GM23338 (cell line): ENCODE data around the gene KRTAP1-3. TPM values are rescaled to one million over a fixed set of nuclear protein-coding genes. Genes with fewer than 3 reads are reported as not detected.

Source experiments
- ATAC-seq: fragments of 200-7000 bp; cut with Tn5 transposase; 3 replicates; pipeline ENCODE4 v1.9.1; 2020
- DNase-seq: peaks from one replicate; pipeline ENCODE4 v3.0.0-alpha.2; 2015; ENCODE audit warnings: low spot score
- H2AFZ ChIP-seq: fragments of 200-600 bp; sonication (generic); 2 replicates; pipeline ENCODE4 v1.8.0; 2016; ENCODE audit warnings: antibody characterized with exemption, mild to moderate bottlenecking, moderate library complexity
- H3F3A ChIP-seq: fragments of 200-600 bp; sonication (generic); replicated peaks from 2 replicates; pipeline ENCODE4 v1.8.0; 2017; ENCODE audit warnings: antibody characterized with exemption, mixed run types, low read depth
- H3K27ac ChIP-seq: fragments of 200-600 bp; sonication (generic); 2 replicates; pipeline ENCODE4 v1.6.1; 2016; ENCODE audit warnings: low read depth
- H3K27me3 ChIP-seq: fragments of 200-600 bp; sonication (generic); 2 replicates; pipeline ENCODE4 v1.8.0; 2016; ENCODE audit warnings: mild to moderate bottlenecking, mixed run types, moderate library complexity; ENCODE audit not compliant: insufficient read depth
- H3K36me3 ChIP-seq: fragments of 200-600 bp; sonication (generic); 2 replicates; pipeline ENCODE4 v1.8.0; 2016; ENCODE audit warnings: mild to moderate bottlenecking; ENCODE audit not compliant: insufficient read depth
- H3K4me1 ChIP-seq: fragments of 200-600 bp; sonication (generic); 2 replicates; pipeline ENCODE4 v1.8.0; 2016; ENCODE audit warnings: mild to moderate bottlenecking, moderate library complexity; ENCODE audit not compliant: insufficient read depth
- H3K4me2 ChIP-seq: fragments of 200-600 bp; sonication (generic); 2 replicates; pipeline ENCODE4 v1.7.1; 2017; ENCODE audit warnings: mixed run types
- H3K4me3 ChIP-seq: fragments of 200-600 bp; sonication (generic); 2 replicates; pipeline ENCODE4 v1.6.1; 2016; ENCODE audit warnings: mixed run types
- H3K79me2 ChIP-seq: fragments of 200-600 bp; sonication (generic); replicated peaks from 2 replicates; pipeline ENCODE4 v1.8.0; 2017; ENCODE audit warnings: mild to moderate bottlenecking; ENCODE audit not compliant: insufficient read depth
- H3K9me2 ChIP-seq: fragments of 200-600 bp; sonication (generic); 2 replicates; pipeline ENCODE4 v1.8.0; 2017; ENCODE audit not compliant: insufficient read depth
- H4K20me1 ChIP-seq: fragments of 200-600 bp; sonication (generic); replicated peaks from 2 replicates; pipeline ENCODE4 v1.8.0; 2017; ENCODE audit warnings: mild to moderate bottlenecking; ENCODE audit not compliant: insufficient read depth
- H3K27ac Mint-ChIP-seq: 2 replicates; pipeline ENCODE4 v1.8.0; 2020; ENCODE audit warnings: inconsistent platforms, mild to moderate bottlenecking, moderate library complexity, mixed read lengths
- H3K27me3 Mint-ChIP-seq: 3 replicates; pipeline ENCODE4 v1.8.0; 2022; ENCODE audit warnings: low read depth, mild to moderate bottlenecking, moderate library complexity, mixed read lengths, inconsistent platforms; ENCODE audit not compliant: insufficient read depth, poor library complexity
- H3K36me3 Mint-ChIP-seq: 3 replicates; pipeline ENCODE4 v1.8.0; 2021; ENCODE audit warnings: low read depth, mild to moderate bottlenecking, inconsistent platforms, moderate library complexity, mixed read lengths
- H3K4me1 Mint-ChIP-seq: 3 replicates; pipeline ENCODE4 v1.8.0; 2020; ENCODE audit warnings: mild to moderate bottlenecking, inconsistent platforms, mixed read lengths
- H3K4me3 Mint-ChIP-seq: 3 replicates; pipeline ENCODE4 v1.8.0; 2021; ENCODE audit warnings: moderate library complexity, mild to moderate bottlenecking, inconsistent platforms, mixed read lengths
- H3K9me3 Mint-ChIP-seq: 3 replicates; pipeline ENCODE4 v1.8.0; 2020; ENCODE audit warnings: moderate library complexity, mild to moderate bottlenecking, inconsistent platforms, mixed read lengths
- CREB1 ChIP-seq: fragments of 250-450 bp; sonication (Bioruptor Pico); IDR thresholded peaks from 2 replicates; pipeline ENCODE4 v1.5.0; 2020; ENCODE audit warnings: low read depth, mild to moderate bottlenecking, moderate library complexity
- EZH2 ChIP-seq: fragments of 200-600 bp; sonication (generic); IDR thresholded peaks from one replicate; pipeline ENCODE4 v1.8.0; 2017; ENCODE audit warnings: antibody characterized with exemption, mild to moderate bottlenecking, low read depth; ENCODE audit not compliant: unreplicated experiment
- EZH2phosphoT487 ChIP-seq: fragments of 200-600 bp; sonication (generic); IDR thresholded peaks from one replicate; pipeline ENCODE4 v1.8.1; 2018; ENCODE audit warnings: antibody characterized with exemption; ENCODE audit not compliant: unreplicated experiment
- JUNB ChIP-seq: IDR thresholded peaks from one replicate; pipeline ENCODE4 v1.6.1; 2016; ENCODE audit warnings: antibody characterized with exemption; ENCODE audit not compliant: unreplicated experiment
- NANOG ChIP-seq: IDR thresholded peaks from 2 replicates; pipeline ENCODE4 v1.6.1; 2016; ENCODE audit warnings: antibody characterized with exemption, borderline replicate concordance
- STAT1 ChIP-seq: IDR thresholded peaks from one replicate; pipeline ENCODE4 v1.6.1; 2016; ENCODE audit warnings: antibody characterized with exemption; ENCODE audit not compliant: unreplicated experiment
- ZNF114 ChIP-seq: fragments of 250-450 bp; sonication (Bioruptor Pico); IDR thresholded peaks from 2 replicates; pipeline ENCODE4 v1.5.0; 2020; ENCODE audit warnings: mild to moderate bottlenecking, moderate library complexity
- ZNF331 ChIP-seq: fragments of 250-450 bp; sonication (Bioruptor Pico); IDR thresholded peaks from 2 replicates; pipeline ENCODE4 v1.5.0; 2020; ENCODE audit warnings: low read depth, mild to moderate bottlenecking, moderate library complexity
- polyA plus RNA-seq: library from polyadenylated mRNA; unstranded; fragments of >200 nt; fragmentation: Nextera tagmentation; extraction: Ambion mirVana; gene quantifications from 2 replicates; pipeline ENCODE4 v1.2.1, GENCODE V29; 2016
- total RNA-seq: library from RNA; depleted of rRNA; stranded (reverse); fragments of >200 nt; shearing (Covaris generic); gene quantifications from 2 replicates; pipeline ENCODE4 v1.2.3, GENCODE V29; 2014
- TF ChIP-seq, protein P1 (sequence below): fragments of 250-450 bp; sonication (Bioruptor Pico); IDR thresholded peaks from 2 replicates; pipeline ENCODE4 v1.5.0; 2020; ENCODE audit warnings: mild to moderate bottlenecking, moderate library complexity
- TF ChIP-seq, protein P2 (sequence below): IDR thresholded peaks from 2 replicates; pipeline ENCODE4 v1.6.1; 2016; ENCODE audit warnings: antibody characterized with exemption

The KRTAP1-3 gene
- total and polyA plus RNA-seq, 2 experiments from 2014 or later, result not detected

GRCh38 chr17:41002814-41003213 lies 31.9 kb downstream of the KRTAP1-3 start:
- Histone ChIP-seq H3K4me3 (no peak overlapping the region), H3K27me3 (no peaks in the 10 kb centered on the region), H3K36me3 (no peaks in the 10 kb centered on the region), H4K20me1 (no peaks in the 10 kb centered on the region), H3F3A (no peaks in the 10 kb centered on the region), H3K27ac (no peak overlapping the region), H3K9me2 (no peaks in the 10 kb centered on the region), H3K79me2 (no peaks in the 10 kb centered on the region), H3K4me2 (no peak overlapping the region), H3K4me1 (no peaks in the 10 kb centered on the region), H2AFZ (no peak overlapping the region)
- TF ChIP-seq NANOG, result no peak
- no peak for TF ChIP-seq EZH2
- no peak for TF ChIP-seq EZH2phosphoT487
- TF ChIP-seq, protein P1, sequence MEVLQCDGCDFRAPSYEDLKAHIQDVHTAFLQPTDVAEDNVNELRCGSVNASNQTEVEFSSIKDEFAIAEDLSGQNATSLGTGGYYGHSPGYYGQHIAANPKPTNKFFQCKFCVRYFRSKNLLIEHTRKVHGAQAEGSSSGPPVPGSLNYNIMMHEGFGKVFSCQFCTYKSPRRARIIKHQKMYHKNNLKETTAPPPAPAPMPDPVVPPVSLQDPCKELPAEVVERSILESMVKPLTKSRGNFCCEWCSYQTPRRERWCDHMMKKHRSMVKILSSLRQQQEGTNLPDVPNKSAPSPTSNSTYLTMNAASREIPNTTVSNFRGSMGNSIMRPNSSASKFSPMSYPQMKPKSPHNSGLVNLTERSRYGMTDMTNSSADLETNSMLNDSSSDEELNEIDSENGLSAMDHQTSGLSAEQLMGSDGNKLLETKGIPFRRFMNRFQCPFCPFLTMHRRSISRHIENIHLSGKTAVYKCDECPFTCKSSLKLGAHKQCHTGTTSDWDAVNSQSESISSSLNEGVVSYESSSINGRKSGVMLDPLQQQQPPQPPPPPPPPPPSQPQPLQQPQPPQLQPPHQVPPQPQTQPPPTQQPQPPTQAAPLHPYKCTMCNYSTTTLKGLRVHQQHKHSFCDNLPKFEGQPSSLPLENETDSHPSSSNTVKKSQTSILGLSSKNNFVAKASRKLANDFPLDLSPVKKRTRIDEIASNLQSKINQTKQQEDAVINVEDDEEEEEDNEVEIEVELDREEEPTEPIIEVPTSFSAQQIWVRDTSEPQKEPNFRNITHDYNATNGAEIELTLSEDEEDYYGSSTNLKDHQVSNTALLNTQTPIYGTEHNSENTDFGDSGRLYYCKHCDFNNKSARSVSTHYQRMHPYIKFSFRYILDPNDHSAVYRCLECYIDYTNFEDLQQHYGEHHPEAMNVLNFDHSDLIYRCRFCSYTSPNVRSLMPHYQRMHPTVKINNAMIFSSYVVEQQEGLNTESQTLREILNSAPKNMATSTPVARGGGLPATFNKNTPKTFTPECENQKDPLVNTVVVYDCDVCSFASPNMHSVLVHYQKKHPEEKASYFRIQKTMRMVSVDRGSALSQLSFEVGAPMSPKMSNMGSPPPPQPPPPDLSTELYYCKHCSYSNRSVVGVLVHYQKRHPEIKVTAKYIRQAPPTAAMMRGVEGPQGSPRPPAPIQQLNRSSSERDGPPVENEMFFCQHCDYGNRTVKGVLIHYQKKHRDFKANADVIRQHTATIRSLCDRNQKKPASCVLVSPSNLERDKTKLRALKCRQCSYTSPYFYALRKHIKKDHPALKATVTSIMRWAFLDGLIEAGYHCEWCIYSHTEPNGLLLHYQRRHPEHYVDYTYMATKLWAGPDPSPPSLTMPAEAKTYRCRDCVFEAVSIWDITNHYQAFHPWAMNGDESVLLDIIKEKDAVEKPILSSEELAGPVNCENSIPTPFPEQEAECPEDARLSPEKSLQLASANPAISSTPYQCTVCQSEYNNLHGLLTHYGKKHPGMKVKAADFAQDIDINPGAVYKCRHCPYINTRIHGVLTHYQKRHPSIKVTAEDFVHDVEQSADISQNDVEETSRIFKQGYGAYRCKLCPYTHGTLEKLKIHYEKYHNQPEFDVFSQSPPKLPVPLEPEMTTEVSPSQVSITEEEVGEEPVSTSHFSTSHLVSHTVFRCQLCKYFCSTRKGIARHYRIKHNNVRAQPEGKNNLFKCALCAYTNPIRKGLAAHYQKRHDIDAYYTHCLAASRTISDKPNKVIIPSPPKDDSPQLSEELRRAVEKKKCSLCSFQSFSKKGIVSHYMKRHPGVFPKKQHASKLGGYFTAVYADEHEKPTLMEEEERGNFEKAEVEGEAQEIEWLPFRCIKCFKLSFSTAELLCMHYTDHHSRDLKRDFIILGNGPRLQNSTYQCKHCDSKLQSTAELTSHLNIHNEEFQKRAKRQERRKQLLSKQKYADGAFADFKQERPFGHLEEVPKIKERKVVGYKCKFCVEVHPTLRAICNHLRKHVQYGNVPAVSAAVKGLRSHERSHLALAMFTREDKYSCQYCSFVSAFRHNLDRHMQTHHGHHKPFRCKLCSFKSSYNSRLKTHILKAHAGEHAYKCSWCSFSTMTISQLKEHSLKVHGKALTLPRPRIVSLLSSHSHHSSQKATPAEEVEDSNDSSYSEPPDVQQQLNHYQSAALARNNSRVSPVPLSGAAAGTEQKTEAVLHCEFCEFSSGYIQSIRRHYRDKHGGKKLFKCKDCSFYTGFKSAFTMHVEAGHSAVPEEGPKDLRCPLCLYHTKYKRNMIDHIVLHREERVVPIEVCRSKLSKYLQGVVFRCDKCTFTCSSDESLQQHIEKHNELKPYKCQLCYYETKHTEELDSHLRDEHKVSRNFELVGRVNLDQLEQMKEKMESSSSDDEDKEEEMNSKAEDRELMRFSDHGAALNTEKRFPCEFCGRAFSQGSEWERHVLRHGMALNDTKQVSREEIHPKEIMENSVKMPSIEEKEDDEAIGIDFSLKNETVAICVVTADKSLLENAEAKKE (CRISPR knock-in tag), result no peak
- no peak for TF ChIP-seq CREB1 (CRISPR knock-in tag)
- no peak for TF ChIP-seq STAT1
- no peak for TF ChIP-seq ZNF331 (CRISPR knock-in tag)
- TF ChIP-seq ZNF114 (CRISPR knock-in tag), result no peak
- TF ChIP-seq JUNB, result no peak
- TF ChIP-seq, protein P2, sequence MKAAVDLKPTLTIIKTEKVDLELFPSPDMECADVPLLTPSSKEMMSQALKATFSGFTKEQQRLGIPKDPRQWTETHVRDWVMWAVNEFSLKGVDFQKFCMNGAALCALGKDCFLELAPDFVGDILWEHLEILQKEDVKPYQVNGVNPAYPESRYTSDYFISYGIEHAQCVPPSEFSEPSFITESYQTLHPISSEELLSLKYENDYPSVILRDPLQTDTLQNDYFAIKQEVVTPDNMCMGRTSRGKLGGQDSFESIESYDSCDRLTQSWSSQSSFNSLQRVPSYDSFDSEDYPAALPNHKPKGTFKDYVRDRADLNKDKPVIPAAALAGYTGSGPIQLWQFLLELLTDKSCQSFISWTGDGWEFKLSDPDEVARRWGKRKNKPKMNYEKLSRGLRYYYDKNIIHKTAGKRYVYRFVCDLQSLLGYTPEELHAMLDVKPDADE, result no peak
- DNase-seq (no peak), ATAC-seq (no peak)
- H3K36me3 Mint-ChIP-seq, result no peaks in the 10 kb centered on the region
- no peaks in the 10 kb centered on the region for H3K4me1 Mint-ChIP-seq
- H3K27me3 Mint-ChIP-seq, result no peaks in the 10 kb centered on the region
- H3K9me3 Mint-ChIP-seq, result no peaks in the 10 kb centered on the region
- no peak overlapping the region for H3K4me3 Mint-ChIP-seq
- no peak overlapping the region for H3K27ac Mint-ChIP-seq
